ENCODE results near the gene NUP210L. TPM values are rescaled to one million over a fixed set of nuclear protein-coding genes. Genes with fewer than 3 reads are reported as not detected.

NUP210L gene
- total RNA-seq, 1 experiment from 2014 or later = 0.10 TPM

- ChIA-PET CTCF (no interaction called here), POLR2A (interaction anchor here (0.7 to 1.6 kb wide), 2 partner anchors 17 to 38 kb away, joined by 3 to 9 read pairs; partner anchors contain the start of gene UBAP2L), RAD21 (ENCODE audit: low non-redundant PET in 1 of 2, low total read pairs in 2 of 2, uncharacterized antibody in 2 of 2, unreplicated experiment in 2 of 2) (no interaction called here)
- H3K4me2 ChIP-seq (ENCODE audit: low read length) = peak overlapping the region; percentile 96
- no TSS peak for BruUV-seq (replicated peaks)
- no peaks in the 10 kb centered on the region for H3K9me2 ChIP-seq (ENCODE audit: insufficient read depth)
- peak overlapping the region; percentile 85 for H3K9ac ChIP-seq (ENCODE audit: low read length)
- H3K36me3 ChIP-seq (ENCODE audit: control insufficient read depth in 1 of 2, insufficient read depth in 2 of 2, low read length in 2 of 2) = peaks cover 11 to 19% of the 10 kb centered on the region in 2 experiments
- peaks cover 55% of the 10 kb centered on the region for H3K79me2 ChIP-seq (ENCODE audit: insufficient read depth, low read length)
- peak overlapping the region; percentile 78 for H3K27ac ChIP-seq (ENCODE audit: low read depth, low read length)
- ATAC-seq (peak; percentile 55), DNase-seq (ENCODE audit: low read depth, low spot score) (peak; percentile 22)
- peaks cover 36% of the 10 kb centered on the region; the same call in 1 of the 2 replicates for H4K20me1 ChIP-seq (ENCODE audit: insufficient read depth)
- no peaks in the 10 kb centered on the region for H3K9me3 ChIP-seq (ENCODE audit: control insufficient read depth in 1 of 2, insufficient read depth in 1 of 2, low read depth in 1 of 2, low read length in 2 of 2)
- H2AFZ ChIP-seq (ENCODE audit: low read depth, low read length, poor library complexity, severe bottlenecking) = no peak overlapping the region
- H3K27me3 ChIP-seq (ENCODE audit: insufficient read depth, low read length) = no peaks in the 10 kb centered on the region
- peaks cover 19 to 39% of the 10 kb centered on the region in 2 experiments for H3K4me1 ChIP-seq (ENCODE audit: control insufficient read depth in 1 of 2, insufficient read depth in 2 of 2, low read length in 2 of 2)
- intact Hi-C loops (cut with micrococcal nuclease) = loop anchor here (1.0 to 10.0 kb wide), 3 partner anchors 38 to 362 kb away; partner anchors contain the start of gene UBAP2L
- H3K4me3 ChIP-seq (replicated peaks in 1 of 2; ENCODE audit: low read depth in 1 of 2, low read length in 2 of 2) = peak overlapping the region; percentile 90 to 98
- TF ChIP-seq TCF7L2 (IDR thresholded peaks at IDR 0.05; ENCODE audit: borderline replicate concordance, extremely low read depth, insufficient read depth, insufficient read length) (no peak), SRF (IDR thresholded peaks at IDR 0.05; ENCODE audit: low read depth) (no peak), ELF1 (IDR thresholded peaks at IDR 0.05; ENCODE audit: borderline replicate concordance, low read depth) (no peak), MAX (IDR thresholded peaks at IDR 0.05) (no peak), SP1 (IDR thresholded peaks at IDR 0.05; ENCODE audit: low read depth) (no peak), RAD21 (IDR thresholded peaks at IDR 0.05; ENCODE audit: low read depth) (no peak), ZBTB33 (IDR thresholded peaks at IDR 0.05; ENCODE audit: extremely low read depth, insufficient replicate concordance, low read length) (no peak), YY1 (IDR thresholded peaks at IDR 0.05; ENCODE audit: extremely low read depth, insufficient replicate concordance, low read depth, low read length) (no peak), ATF3 (IDR thresholded peaks at IDR 0.05) (no peak), POLR2AphosphoS5 (IDR thresholded peaks at IDR 0.05; ENCODE audit: low read depth, low read length) (no peak; the same call in 1 of the 2 replicates), CEBPB (IDR thresholded peaks at IDR 0.05; ENCODE audit: low read depth) (no peak), EZH2 (IDR thresholded peaks at IDR 0.05) (no peak), JUND (IDR thresholded peaks at IDR 0.05) (no peak)
Measured at GRCh38 chr1:154182344-154183045, 27.6 kb upstream of the NUP210L start.
